Measurements from ENCODE around the gene OR8B2.

DNA sequence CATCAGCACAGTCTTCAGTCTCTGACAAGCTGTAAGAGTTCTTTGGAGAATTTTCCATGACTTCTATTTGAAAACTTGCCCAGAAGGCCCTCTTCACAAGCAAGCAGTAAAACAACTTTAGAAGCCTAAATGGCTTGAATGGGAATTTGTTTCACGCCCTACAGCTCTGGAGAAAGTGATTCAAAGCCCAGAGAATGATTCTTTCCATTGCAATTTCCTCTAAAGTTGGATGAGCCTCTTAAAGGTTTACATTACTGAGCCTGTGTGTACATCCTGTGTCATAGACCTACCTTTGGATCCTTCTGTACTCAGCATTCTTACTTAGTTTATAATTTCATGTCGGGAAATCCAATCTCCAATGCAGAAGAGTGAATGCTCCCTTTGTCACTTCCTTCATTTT is 21.3 kb upstream of the OR8B2 start:
- TF ChIP-seq, protein P1, sequence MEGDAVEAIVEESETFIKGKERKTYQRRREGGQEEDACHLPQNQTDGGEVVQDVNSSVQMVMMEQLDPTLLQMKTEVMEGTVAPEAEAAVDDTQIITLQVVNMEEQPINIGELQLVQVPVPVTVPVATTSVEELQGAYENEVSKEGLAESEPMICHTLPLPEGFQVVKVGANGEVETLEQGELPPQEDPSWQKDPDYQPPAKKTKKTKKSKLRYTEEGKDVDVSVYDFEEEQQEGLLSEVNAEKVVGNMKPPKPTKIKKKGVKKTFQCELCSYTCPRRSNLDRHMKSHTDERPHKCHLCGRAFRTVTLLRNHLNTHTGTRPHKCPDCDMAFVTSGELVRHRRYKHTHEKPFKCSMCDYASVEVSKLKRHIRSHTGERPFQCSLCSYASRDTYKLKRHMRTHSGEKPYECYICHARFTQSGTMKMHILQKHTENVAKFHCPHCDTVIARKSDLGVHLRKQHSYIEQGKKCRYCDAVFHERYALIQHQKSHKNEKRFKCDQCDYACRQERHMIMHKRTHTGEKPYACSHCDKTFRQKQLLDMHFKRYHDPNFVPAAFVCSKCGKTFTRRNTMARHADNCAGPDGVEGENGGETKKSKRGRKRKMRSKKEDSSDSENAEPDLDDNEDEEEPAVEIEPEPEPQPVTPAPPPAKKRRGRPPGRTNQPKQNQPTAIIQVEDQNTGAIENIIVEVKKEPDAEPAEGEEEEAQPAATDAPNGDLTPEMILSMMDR (IDR thresholded peaks at IDR 0.05), result no peak
- no peak for TF ChIP-seq POLR2A (IDR thresholded peaks at IDR 0.05)

Measured in esophagus squamous epithelium (tissue), 4 donors.